Stimulated activated CD8-positive, alpha-beta memory T cell treated with anti-CD3 and anti-CD28 coated beads, Interleukin-7, amount 100 ng/mL, for 48 hours (primary cell): ENCODE data around the gene NDUFB11.
A peak's percentile ranks its signal among the peaks of the same experiment; 100 is the strongest.

Source experiments
- DNase-seq, 2 donors: peaks; one replicate each; pipeline ENCODE4 v3.0.0-alpha.2; 2020; ENCODE audit warnings: low read depth in 1 of 2; ENCODE audit errors: extremely low read depth in 1 of 2

The NDUFB11 gene

GRCh38 chrX:47144626-47145394 lies at the start of gene NDUFB11, which contains the start of gene RBM10:
Gene NDUFB11, minus strand, starts transcription at chrX:47144702. Its CDS starts 23 bp downstream, at chrX:47144679.
Gene RBM10, plus strand, starts transcription at chrX:47145221. Its CDS starts 2,261 bp downstream, at chrX:47147482.
- DNase-seq, result peak; percentile 76 to 89

DNA sequence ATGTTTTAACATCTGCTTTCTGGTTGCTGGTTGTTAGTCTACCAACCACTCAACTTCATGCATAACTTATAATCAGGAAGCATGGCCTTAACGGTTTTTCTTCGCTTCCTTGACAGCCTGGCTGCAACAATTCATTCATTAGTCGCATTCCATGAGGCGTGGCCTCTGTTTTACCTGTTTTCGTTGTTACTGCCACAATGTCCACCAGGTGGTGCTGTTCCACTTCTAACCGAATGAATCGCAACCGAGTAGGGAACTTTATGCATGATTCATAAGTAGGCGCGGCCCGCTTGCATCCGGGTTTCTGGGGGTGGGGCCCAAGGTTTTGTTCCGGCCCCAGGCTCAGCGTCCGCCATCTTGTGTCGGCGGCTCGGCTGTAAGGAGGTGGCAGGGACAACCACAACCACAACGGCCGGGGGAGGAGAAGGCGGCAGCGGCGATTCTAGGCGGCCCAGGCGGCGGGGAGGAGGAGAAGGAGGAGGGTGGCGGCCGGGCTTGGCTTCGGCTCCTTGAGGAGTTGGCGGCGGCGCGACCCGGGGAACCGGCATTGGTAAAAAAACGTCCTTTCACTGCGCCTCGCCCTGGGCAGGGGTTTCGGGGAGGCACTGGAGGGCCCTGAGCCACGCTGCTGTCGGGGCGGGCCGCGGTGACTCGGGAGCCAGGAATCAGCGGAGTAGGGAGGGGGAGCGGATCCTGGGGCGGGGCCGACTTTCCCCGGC lies 49.1 kb upstream of the NDUFB11 start, which contains the start of gene UBA1:
UBA1 (plus strand) TSS at position 355 of the 719 bp plus-strand sequence. CDS start 4,974 bp downstream, outside the sequence.
- peak; percentile 78 to 83 for DNase-seq

DNA sequence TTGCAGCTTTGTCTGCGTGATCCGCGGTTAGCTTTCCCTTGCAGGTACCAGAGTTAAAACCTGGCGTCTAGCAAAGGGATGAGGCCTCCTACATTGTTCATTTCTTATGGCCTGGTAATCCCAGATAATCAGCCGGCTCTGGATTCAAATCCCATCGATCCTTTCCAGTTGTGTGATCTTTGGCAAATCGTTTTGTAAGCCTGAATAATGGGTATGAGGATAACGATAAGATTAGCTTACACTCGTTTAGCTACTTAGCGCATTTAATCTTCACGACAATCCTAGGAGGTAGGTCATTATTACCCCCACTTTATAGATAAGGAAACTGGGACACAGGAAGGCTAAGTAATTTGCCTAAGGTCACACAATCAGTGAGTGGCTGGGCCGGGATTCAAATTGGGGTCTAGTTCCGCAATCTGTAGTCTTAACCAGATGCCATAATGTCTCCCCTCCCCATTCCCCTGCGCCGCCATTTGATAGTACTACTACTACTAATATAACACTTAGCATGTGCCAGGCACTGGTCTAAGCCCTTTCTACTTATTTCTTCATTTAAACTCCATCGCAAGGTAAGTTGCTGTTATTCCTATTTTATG lies 47.4 kb upstream of the NDUFB11 start:
- no peak for DNase-seq

DNA sequence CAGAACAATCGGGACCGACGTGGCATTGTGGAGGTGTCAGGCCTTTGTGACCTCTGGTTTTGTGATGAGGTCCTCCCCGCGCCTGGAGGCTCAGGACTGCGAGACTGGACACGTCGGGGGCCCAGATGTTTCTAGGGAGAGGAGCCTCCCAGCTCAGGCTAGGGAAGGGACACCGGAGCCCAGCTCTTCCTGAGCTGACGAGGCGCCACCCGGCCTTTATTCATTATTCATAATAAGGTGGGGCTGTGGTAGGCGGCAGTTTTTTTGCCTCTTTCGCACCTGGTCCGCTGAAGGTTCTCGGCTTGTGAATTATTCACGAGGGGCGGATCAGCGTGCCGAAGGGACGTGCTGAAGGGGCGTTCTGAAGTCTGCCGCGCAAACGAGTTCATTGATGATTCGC lies 46.8 kb upstream of the NDUFB11 start:
- peak in 1 of 2 donors; percentile 34 for DNase-seq

DNA sequence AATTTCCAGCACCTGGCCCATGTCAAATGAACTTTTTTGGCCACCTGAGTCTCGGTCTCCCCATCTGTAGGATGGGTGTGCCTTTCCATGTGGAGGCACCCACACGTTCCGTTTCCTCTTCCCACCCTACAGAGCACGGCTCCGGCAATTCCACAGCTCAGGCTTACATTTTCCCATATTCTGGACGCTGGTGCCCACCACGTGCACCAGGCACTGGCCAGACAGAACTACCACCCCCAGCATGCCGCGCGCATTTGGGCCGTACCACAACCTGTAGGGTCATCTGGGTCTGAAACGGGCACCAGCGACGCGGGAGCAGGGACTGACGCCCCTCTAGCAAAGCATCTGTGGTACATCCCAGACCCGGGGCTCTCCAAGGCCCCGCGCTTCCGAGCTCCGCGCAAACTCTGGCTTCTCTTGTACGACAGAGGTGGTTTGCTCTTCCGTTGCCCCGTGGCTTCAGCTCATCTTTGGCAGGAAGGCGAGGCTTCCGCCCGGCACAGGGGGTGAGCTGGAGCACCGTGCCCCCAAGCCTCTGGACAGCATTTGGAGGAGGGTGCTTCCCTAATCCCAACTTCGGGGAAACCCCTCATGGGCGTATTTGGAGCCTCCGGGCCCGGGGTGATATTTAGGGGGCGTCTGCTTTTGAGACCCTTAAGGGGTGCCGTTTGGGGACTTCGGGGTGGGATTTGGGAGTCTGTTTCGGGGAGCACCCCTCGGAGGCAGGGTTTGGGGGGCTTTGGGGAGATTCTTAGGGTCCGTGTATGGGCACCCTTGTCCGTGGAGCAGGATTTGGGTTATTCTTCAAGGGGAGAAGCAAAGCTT lies 46.2 kb upstream of the NDUFB11 start:
- DNase-seq, result peak; percentile 70 to 79

GRCh38 chrX:47189906-47190305 lies 45.4 kb upstream of the NDUFB11 start:
- no peak for DNase-seq

DNA sequence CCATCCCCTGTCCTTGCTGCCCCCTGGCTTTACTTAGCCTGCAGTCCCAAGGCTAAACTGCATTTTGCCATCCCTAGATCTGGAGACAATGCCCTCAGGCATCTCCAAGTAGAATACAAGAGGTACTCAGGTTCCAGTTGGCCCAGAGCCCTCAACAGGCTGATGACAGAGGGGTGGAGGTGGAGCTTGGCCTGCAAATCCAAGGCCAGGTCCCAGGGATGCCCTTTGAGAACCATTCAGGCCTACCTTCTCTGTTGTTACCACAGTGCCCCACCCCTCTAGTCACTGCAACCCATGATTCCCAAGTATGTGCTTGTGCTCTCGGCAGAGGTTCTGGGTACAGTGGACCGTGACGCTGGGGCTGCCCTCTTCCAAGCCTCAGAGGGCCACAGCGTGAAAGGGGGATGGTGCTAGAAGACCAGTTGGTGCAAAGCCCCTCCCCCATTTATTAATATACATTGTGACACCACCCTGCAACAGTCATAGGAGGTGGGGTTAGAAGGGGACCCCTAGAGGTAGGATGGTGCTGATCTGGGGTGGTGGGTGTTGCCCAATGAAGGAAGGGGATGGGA lies 42.7 kb upstream of the NDUFB11 start:
- no peak for DNase-seq

GRCh38 chrX:47186096-47186740 lies 41.7 kb upstream of the NDUFB11 start:
- DNase-seq, result no peak

- no peak for DNase-seq
These were observed 40.7 kb upstream of the NDUFB11 start for GRCh38 chrX:47185241-47185640.

DNA sequence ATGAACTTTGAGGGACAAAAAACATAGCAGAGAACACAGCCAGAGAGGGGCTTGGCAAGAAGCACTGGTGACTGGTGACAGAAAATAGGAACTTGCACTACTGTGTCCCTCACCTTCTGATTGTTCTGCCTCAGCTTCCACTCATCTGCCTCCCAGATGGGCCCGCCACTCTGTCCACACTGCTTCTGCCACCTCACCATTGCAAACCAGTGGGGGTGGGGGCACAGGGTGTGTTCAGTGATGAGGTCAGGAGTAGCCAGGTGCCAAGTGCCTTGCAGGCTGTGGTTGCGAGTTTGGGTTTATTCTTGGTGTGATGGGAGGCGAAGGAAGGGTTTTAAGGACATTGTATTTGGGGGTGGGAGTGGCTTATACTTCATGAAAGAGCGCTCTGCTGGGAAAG lies 40.0 kb upstream of the NDUFB11 start:
- no peak for DNase-seq

DNA sequence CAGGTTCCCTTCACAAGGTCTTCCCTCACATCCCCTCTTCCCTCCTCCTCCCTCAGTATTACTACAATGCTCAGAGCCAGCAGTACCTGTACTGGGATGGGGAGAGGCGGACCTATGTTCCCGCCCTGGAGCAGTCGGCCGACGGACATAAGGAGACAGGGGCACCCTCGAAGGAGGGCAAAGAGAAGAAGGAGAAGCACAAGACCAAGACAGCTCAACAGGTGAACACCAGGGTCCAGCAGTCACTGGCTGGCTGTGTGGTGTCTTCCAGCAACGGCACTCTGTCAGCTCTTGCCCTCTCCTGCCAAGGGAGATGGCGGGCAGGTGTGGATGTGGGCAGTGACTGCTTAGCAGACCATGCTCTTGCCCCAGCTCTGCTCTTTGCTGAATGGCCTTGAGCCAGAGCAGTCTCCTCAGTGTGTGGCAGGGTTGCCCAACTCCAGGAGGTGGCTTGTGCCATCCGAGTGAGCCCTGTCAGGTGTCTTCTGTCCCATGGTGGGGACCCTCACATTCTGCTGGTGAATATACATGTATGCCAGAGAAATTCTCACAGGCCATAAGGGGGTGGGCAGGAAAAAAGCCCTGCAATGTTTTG lies 37.7 kb upstream of the NDUFB11 start:
- DNase-seq, result no peak

DNA sequence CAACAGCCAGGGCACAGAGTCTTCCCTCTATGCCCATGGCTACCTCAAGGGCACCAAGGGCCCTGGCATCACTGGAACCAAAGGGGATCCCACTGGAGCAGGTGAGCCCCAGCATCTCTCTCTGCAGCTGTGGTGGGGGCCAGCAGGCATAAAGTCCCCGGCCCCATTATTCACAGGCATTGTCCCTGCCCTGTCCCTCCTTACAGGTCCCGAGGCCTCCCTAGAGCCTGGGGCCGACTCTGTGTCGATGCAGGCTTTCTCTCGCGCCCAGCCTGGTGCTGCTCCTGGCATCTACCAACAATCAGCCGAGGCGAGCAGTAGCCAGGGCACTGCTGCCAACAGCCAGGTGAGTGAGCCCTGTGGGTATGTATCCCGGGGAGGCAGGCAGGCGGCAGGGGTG lies 36.8 kb upstream of the NDUFB11 start:
- no peak for DNase-seq

GRCh38 chrX:47180346-47180745 lies 35.8 kb upstream of the NDUFB11 start:
- DNase-seq, result no peak

DNA sequence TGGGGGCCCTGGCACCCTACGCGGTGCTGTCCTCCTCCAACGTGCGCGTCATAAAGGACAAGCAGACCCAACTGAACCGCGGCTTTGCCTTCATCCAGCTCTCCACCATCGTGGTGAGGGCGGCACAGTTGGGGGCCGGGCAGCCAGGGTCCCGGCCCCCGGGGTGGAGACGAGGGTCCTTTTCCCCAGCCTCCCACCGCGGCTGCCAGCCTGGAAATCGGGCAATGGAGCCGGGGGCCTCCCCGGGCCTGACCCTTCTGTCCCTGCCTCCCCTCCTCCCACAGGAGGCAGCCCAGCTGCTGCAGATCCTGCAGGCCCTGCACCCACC lies 35.4 kb upstream of the NDUFB11 start:
- no peak for DNase-seq

- no peak for DNase-seq
These were observed 34.9 kb upstream of the NDUFB11 start for GRCh38 chrX:47179221-47179927.

DNA sequence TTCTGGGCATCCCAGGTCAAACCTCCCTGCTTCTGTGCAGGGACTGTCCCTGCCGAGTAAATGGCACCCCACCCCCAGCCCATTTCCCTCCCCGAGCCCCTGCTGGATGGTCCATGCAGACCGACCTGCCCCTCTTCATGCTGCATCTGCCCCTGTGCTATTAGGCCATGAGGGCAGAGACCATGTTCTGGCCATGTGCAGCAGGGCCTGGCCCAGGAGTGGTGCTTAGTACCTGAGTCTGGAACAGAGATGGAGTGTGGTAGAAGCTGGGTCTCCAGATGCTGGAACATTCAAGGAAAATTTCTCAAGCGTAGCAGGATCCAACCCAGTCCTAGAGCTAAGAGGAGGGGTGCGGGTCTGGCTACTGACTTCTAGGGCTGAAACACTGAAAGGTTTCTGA lies 33.8 kb upstream of the NDUFB11 start:
- DNase-seq, result no peak

DNA sequence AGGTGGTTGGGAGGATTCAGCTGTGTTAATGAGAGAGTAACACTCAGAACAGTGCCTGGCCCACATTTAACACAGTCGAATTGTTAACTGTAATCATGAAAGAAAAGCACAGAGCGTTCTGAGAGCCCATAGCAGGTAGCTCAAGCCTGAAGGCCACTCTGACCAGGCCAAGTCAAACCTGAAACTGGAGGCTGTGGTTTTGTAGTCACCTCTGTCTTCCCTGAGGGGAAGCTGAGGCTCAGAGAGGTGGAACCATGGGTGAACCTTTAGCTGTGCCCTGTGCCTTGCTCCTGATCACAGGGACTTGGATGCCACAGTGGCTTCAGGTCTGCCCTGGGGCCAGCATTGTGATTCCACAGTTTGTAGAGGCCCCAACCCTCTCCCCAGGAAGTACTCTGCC lies 32.6 kb upstream of the NDUFB11 start:
- no peak for DNase-seq

GRCh38 chrX:47176101-47176740 lies 31.7 kb upstream of the NDUFB11 start:
- no peak for DNase-seq

DNA sequence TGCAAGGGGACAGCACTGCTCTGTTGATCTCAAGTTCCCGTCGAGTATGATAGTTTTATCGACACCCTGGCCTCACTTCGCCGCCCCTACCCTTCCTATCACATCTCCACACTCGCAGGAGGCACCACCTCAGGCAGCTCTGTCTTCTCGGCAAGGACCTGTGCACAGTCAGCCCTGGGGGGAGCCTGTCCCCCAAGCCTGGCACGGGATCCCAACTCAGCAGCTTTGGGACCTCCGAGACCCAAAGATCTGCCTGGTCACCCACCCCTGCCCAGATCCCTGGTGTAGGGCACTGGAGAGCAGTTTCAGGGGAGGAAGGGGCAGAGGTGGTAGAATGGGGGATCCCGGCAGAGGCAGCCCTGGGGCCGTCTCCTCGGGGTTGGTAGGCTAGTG lies 31.1 kb upstream of the NDUFB11 start:
- DNase-seq, result no peak
